WTC11 (cell line): ENCODE results near the gene MT1B.
"Not testable (repeated sequence)": the region's sequence is repeated elsewhere in the genome, so short reads cannot be mapped to it uniquely, and the experiment has no call there.

ENCODE experiments used
- ATF3 ChIP-seq: sonication (generic); formaldehyde crosslinking; conservative IDR thresholded peaks from 2 replicates; pipeline ENCODE4 v1.8.1; 2022; ENCODE audit warnings: mild to moderate bottlenecking, missing genetic modification reagents
- CREB1 ChIP-seq: sonication (generic); formaldehyde crosslinking; IDR thresholded peaks from 2 replicates; pipeline ENCODE4 v1.8.0; 2023; ENCODE audit warnings: mild to moderate bottlenecking, missing genetic modification reagents
- CREM ChIP-seq: sonication (generic); formaldehyde crosslinking; IDR thresholded peaks from 2 replicates; pipeline ENCODE4 v1.8.1; 2022; ENCODE audit warnings: mild to moderate bottlenecking, missing genetic modification reagents, moderate library complexity
- IRF2 ChIP-seq: sonication (generic); formaldehyde crosslinking; IDR thresholded peaks from 2 replicates; pipeline ENCODE4 v1.8.0; 2022; ENCODE audit warnings: low read depth, missing genetic modification reagents, borderline replicate concordance
- NFE2L1 ChIP-seq: sonication (generic); formaldehyde crosslinking; IDR thresholded peaks from 2 replicates; pipeline ENCODE4 v1.8.1; 2023; ENCODE audit warnings: missing genetic modification reagents
- USF2 ChIP-seq: sonication (generic); formaldehyde crosslinking; IDR thresholded peaks from 2 replicates; pipeline ENCODE4 v1.8.1; 2023; ENCODE audit warnings: mild to moderate bottlenecking, missing genetic modification reagents, moderate library complexity
- ZBTB21 ChIP-seq: sonication (generic); formaldehyde crosslinking; IDR thresholded peaks from 2 replicates; pipeline ENCODE4 v1.8.1; 2023; ENCODE audit warnings: mild to moderate bottlenecking, missing genetic modification reagents, borderline replicate concordance
- ZNF512 ChIP-seq: sonication (generic); formaldehyde crosslinking; IDR thresholded peaks from 2 replicates; pipeline ENCODE4 v1.8.1; 2022; ENCODE audit warnings: missing genetic modification reagents, borderline replicate concordance
- TF ChIP-seq, protein P1 (sequence below): fragments of 200-600 bp; IDR thresholded peaks from 2 replicates; pipeline ENCODE4 v1.8.0; 2022; ENCODE audit warnings: antibody characterized with exemption
- TF ChIP-seq, protein P2 (sequence below): fragments of 250-450 bp; sonication (Bioruptor Pico); IDR thresholded peaks from 2 replicates; pipeline ENCODE4 v1.8.0; 2021; ENCODE audit warnings: mild to moderate bottlenecking
- TF ChIP-seq, protein P3 (sequence below): sonication (generic); formaldehyde crosslinking; IDR thresholded peaks from 2 replicates; pipeline ENCODE4 v1.8.0; 2022; ENCODE audit warnings: mild to moderate bottlenecking, missing genetic modification reagents
- TF ChIP-seq, protein P4 (sequence below): sonication (generic); formaldehyde crosslinking; IDR thresholded peaks from 2 replicates; pipeline ENCODE4 v1.8.1; 2023; ENCODE audit warnings: mild to moderate bottlenecking, moderate library complexity, missing genetic modification reagents
- TF ChIP-seq, protein P5 (sequence below): sonication (generic); formaldehyde crosslinking; IDR thresholded peaks from 2 replicates; pipeline ENCODE4 v1.8.0; 2022; ENCODE audit warnings: missing genetic modification reagents

GRCh38 chr16:56665286-56666261, 13.9 kb downstream of the MT1B start:
- TF ChIP-seq CREB1; IRF2 (CRISPR knock-in tag); USF2 (CRISPR knock-in tag); ZBTB21 (CRISPR knock-in tag); CREM (CRISPR knock-in tag); ZNF512 (CRISPR knock-in tag); ATF3; NFE2L1: not testable (repeated sequence)
- TF ChIP-seq, protein P1, sequence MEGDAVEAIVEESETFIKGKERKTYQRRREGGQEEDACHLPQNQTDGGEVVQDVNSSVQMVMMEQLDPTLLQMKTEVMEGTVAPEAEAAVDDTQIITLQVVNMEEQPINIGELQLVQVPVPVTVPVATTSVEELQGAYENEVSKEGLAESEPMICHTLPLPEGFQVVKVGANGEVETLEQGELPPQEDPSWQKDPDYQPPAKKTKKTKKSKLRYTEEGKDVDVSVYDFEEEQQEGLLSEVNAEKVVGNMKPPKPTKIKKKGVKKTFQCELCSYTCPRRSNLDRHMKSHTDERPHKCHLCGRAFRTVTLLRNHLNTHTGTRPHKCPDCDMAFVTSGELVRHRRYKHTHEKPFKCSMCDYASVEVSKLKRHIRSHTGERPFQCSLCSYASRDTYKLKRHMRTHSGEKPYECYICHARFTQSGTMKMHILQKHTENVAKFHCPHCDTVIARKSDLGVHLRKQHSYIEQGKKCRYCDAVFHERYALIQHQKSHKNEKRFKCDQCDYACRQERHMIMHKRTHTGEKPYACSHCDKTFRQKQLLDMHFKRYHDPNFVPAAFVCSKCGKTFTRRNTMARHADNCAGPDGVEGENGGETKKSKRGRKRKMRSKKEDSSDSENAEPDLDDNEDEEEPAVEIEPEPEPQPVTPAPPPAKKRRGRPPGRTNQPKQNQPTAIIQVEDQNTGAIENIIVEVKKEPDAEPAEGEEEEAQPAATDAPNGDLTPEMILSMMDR, result not testable (repeated sequence)
- TF ChIP-seq, protein P2, sequence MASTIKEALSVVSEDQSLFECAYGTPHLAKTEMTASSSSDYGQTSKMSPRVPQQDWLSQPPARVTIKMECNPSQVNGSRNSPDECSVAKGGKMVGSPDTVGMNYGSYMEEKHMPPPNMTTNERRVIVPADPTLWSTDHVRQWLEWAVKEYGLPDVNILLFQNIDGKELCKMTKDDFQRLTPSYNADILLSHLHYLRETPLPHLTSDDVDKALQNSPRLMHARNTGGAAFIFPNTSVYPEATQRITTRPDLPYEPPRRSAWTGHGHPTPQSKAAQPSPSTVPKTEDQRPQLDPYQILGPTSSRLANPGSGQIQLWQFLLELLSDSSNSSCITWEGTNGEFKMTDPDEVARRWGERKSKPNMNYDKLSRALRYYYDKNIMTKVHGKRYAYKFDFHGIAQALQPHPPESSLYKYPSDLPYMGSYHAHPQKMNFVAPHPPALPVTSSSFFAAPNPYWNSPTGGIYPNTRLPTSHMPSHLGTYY (CRISPR knock-in tag), result not testable (repeated sequence)
- TF ChIP-seq, protein P3, sequence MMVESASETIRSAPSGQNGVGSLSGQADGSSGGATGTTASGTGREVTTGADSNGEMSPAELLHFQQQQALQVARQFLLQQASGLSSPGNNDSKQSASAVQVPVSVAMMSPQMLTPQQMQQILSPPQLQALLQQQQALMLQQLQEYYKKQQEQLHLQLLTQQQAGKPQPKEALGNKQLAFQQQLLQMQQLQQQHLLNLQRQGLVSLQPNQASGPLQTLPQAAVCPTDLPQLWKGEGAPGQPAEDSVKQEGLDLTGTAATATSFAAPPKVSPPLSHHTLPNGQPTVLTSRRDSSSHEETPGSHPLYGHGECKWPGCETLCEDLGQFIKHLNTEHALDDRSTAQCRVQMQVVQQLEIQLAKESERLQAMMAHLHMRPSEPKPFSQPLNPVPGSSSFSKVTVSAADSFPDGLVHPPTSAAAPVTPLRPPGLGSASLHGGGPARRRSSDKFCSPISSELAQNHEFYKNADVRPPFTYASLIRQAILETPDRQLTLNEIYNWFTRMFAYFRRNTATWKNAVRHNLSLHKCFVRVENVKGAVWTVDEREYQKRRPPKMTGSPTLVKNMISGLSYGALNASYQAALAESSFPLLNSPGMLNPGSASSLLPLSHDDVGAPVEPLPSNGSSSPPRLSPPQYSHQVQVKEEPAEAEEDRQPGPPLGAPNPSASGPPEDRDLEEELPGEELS (CRISPR knock-in tag), result not testable (repeated sequence)
- TF ChIP-seq, protein P4, sequence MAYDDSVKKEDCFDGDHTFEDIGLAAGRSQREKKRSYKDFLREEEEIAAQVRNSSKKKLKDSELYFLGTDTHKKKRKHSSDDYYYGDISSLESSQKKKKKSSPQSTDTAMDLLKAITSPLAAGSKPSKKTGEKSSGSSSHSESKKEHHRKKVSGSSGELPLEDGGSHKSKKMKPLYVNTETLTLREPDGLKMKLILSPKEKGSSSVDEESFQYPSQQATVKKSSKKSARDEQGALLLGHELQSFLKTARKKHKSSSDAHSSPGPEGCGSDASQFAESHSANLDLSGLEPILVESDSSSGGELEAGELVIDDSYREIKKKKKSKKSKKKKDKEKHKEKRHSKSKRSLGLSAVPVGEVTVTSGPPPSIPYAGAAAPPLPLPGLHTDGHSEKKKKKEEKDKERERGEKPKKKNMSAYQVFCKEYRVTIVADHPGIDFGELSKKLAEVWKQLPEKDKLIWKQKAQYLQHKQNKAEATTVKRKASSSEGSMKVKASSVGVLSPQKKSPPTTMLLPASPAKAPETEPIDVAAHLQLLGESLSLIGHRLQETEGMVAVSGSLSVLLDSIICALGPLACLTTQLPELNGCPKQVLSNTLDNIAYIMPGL (CRISPR knock-in tag), result not testable (repeated sequence)
- TF ChIP-seq, protein P5, sequence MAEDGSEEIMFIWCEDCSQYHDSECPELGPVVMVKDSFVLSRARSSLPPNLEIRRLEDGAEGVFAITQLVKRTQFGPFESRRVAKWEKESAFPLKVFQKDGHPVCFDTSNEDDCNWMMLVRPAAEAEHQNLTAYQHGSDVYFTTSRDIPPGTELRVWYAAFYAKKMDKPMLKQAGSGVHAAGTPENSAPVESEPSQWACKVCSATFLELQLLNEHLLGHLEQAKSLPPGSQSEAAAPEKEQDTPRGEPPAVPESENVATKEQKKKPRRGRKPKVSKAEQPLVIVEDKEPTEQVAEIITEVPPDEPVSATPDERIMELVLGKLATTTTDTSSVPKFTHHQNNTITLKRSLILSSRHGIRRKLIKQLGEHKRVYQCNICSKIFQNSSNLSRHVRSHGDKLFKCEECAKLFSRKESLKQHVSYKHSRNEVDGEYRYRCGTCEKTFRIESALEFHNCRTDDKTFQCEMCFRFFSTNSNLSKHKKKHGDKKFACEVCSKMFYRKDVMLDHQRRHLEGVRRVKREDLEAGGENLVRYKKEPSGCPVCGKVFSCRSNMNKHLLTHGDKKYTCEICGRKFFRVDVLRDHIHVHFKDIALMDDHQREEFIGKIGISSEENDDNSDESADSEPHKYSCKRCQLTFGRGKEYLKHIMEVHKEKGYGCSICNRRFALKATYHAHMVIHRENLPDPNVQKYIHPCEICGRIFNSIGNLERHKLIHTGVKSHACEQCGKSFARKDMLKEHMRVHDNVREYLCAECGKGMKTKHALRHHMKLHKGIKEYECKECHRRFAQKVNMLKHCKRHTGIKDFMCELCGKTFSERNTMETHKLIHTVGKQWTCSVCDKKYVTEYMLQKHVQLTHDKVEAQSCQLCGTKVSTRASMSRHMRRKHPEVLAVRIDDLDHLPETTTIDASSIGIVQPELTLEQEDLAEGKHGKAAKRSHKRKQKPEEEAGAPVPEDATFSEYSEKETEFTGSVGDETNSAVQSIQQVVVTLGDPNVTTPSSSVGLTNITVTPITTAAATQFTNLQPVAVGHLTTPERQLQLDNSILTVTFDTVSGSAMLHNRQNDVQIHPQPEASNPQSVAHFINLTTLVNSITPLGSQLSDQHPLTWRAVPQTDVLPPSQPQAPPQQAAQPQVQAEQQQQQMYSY, result not testable (repeated sequence)
